A549 treated with ZK216348 at 1 μM for 4 hours (cell line): ENCODE data around the gene KLF8. TPM values are rescaled to one million over a fixed set of nuclear protein-coding genes. Genes with fewer than 3 reads are reported as not detected.

Experiments used
- total RNA-seq: library from RNA; stranded (reverse); fragments of 200-300 nt; extraction: Qiagen RNA extraction; gene quantifications from 5 replicates; pipeline ENCODE4 v1.2.3, GENCODE V29; 2022; ENCODE audit warnings: low read depth

Gene KLF8
- total RNA-seq: 0.07 to 0.14 TPM in 2 of 5 replicates, not detected in the others

DNA sequence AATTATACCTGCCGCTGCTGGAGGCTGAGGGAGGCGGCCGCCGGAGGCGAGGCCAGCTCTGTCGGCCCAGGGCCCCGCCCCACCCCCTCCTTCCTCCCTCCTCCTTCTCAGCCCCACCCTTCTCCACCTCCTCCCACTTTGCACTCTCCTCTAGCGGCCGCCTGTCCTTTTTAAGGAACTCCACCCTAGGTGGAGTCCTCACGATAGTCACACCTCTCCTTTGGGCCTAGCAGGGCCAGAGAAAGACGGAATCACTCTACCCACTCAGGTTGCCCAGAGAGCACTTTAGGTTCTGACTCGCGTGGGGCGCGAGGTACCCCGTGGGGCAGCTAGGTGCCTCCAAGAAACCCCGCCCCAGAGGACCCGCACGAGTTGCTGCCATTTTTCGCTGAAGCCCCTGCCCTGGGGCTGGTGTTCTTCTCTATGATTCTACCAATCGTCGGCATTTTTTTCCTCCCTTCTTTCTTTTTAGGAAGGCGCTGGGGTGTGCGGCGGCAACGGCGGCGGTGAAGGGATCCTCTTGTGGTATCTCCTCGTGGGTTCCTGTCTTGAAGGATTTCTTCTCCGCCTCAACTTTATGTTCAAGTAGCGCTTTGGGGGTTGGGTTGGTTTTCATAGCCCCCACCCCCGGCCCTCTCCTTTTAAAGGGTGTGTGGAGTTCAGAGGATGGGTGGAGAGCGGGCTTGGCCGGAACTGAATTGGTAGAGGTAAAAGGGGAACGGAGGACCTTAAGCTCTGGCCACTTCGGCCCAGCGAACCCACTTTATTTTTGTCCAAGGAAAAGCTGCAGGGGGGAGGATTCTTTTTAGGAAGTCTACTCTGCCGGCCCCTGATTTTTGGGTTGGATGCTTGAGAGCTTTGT is at the start of gene KLF8:
Gene KLF8 (plus strand): TSS at position 136 of the 862 bp plus-strand sequence. CDS start 979 bp downstream, outside the sequence.

